GM19238 (cell line): ENCODE results near the gene PDLIM5.

Experiments used
- DNase-seq: peaks from one replicate; pipeline ENCODE4 v3.0.0; 2011; ENCODE audit warnings: low spot score; ENCODE audit not compliant: insufficient read length

Gene PDLIM5

DNA sequence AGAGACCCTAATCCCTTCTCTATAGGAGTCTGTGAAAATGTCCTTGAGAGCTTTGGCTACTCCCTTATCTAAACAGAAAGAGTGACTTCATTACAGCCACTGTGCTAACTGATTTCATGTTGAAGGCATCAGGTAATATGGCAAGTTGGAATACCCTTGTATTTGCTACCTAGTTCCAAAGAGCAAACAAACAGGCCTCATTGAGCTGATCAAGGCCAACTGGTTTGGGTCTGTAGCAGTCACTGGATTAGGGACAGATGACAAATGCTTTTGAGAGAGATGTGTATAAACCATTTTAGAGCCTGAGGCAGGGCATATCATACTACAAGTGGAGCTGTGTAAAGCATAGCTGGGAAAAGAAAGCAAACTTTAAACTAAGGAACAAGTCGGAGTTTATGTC is 22.9 kb upstream of the PDLIM5 start:
- DNase-seq = no peak

DNA sequence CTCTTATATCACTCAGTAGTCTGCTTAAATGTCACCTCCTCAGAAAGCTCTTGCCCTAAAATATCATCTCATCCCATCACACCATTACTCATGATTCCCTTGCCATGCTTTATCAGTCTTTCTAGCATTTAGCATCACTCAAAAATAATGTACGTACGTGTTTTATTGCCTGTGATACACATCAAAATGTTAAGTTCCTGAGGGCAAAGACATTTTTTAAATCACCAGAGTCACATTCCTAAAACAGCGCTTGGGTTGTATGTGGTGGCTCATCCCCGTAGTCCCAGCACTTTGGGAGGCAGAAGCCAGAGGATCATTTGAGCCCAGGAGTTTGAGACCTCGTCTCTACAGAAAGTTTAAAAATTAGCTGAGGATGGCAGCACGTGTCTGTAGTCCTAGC is 21.3 kb upstream of the PDLIM5 start:
- DNase-seq = no peak

DNA sequence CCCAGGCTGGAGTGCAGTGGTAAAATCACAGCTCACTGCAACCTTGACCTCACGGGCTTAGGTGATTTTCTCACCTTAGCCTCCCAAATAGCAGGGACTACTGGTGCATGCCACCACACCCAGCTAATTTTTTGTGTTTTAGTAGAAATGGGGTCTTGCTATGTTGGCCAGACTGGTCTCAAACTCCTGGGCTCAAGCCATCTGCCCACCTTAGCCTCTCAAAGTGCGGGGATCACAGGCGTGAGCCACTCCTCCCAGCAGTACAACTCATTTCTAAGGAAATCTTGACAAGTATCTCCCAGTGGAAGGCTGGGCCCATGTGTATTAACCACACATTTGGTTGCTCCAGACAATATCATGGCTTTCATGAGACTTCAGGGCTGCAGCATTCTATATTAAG is 20.4 kb upstream of the PDLIM5 start:
- DNase-seq = no peak

DNA sequence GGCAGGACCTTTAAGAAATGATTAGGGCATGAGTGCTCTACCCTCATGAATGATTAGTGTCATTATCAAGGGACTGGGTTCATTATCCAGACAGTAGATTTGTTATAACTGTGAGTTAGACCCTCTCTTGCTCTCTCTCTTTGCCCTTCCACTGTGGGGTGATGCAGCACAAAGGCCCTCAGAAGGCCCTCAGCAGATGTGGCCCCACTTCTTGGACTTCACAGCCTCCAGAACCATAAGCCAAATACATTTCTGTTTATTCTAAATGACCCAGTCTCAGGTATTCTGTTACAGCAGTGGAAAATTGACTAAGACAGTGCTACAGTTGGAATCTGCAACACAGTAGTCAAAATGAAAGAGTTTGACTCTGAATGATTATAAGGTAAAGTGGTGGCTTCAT is 17.2 kb upstream of the PDLIM5 start:
- no peak for DNase-seq

DNA sequence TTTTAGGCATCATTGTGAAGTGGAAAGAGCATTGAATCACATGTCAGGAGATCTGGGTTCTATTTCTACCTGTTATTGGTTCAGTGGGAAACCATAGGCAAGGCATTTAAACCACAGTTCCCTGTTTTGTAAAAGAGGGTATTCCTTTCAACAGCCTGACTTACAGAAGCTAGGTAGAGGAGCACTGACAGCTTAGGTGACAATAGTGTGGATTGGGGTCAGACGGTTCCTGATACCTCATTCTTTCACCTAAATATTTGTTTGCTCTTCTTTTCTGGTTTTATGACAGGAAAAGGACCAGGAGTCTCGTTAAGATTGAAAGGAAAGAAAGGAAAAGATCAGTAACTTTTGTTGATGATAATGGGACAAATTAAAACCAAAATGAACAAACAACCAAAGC is 15.9 kb upstream of the PDLIM5 start:
- no peak for DNase-seq

DNA sequence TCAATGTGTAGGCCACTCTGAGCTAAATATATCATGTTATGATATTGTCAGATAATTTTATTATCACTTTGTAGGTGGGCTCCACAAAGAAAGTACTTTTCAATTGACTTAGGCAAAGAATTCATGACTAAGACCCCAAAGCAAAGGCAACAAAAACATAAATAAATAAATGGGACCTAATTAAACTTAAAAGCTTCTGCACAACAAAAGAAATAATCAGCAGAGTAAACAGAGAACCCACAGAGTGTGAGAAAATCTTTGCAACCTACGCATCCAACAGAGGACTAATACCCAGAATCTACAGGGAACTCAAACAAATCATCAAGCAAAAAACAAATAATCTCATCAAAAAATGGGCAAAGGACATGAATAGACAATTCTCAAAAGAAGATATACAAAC is 15.2 kb upstream of the PDLIM5 start:
- no peak for DNase-seq

DNA sequence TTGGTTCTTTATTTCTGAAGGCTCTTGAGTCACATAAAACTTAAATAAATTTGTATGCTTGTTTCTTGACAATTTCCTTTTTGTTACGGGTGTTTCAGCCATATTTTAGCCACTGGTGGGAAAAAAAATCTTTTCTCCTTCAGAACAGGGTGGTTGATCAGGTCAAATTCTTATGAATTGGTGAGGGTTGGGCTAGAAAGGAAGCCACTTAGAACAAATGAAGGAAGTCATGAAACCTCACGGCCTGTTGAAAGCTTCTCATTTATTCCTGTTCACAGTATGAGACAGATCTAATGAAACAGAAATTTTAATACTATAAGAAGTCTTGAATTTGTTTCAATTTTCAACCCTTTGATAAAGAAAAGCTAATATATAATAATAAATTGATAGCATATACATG is 12.1 kb upstream of the PDLIM5 start:
- no peak for DNase-seq

DNA sequence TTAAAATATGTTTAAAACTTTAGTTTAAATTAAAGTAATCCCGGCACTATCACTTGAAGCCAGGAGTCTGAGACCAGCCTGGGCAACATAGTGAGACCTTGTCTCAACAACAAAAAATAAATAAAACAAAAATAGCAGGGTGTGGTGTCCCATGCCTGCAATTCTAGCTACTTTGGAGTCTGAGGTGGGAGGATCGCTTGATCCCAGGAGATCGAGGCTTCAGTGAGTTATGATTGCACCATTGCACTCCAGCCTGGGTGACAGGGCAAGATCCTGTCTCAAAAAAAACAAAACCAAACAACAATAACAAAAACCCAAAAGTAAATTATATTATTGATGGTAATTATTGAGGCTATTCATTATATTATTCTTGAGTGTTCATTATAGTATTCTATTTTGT is 9.9 kb upstream of the PDLIM5 start:
- DNase-seq = no peak

DNA sequence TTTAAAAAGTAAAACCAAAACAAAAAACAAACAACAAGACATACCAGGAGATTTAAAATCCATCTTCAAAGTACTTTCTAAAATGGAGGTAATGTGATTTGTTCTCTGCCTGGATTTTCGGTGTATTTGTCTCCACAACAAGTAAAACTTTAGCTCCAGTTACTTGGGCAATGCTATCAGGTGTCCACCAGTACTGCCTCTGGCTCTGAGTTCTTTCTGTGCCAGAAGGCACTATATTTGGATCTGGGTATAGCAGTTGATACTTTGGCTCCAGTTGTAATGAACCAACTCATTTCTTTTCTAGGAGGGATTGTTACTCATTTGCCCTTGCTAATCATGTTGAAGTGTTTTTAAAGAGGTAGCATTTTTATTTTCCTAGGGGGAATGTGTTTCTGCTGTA is 9.5 kb upstream of the PDLIM5 start:
- DNase-seq = no peak

DNA sequence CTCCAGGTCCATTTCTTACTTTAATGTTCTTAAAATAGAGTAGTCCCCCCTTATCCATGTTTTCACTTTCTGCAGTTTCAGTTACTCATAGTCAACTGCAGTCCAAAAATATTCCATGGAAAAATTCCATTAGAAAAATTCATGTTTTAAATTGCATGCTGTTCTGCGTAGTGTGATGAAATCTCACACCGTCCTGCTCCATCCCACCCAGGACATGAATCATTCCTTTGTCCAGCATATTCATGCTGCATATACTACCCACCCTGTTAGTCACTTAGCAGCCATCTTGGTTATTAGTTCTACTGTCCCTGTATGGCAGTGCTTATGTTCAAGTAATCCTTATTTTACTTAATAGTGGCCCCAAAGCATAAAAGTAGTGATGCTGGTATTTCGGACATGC is 5.4 kb upstream of the PDLIM5 start:
- DNase-seq = no peak

DNA sequence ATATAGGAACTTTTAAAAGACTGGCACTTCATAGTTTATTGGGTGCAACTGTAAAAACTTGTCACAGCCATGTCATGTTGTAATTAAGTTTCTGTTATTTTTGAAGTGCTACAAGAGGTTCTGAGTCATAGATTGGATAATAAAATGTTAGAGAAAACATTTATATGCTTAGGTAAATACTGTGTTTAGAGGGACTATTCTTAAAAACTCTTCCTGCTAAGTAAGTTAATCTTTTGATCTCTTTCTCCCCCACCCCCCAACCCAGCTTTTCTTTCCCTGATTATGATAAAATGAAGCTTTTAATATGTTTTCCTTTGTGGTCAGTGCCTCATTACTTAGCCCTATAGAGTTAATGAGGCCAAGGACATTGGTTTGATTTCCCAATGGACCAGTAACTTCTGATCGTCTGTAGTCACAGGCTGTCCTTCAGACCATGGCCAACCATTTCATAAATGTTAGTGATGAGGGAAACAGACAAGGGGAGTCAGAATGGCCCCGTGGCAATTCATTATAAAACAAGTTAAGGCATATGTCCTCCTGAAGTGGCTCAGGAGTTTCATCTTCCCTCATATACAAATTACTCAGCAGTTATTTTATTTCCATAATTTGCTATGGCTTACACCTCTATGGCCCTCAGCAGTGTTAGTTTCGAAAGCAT is 3.9 kb upstream of the PDLIM5 start:
- DNase-seq = no peak

DNA sequence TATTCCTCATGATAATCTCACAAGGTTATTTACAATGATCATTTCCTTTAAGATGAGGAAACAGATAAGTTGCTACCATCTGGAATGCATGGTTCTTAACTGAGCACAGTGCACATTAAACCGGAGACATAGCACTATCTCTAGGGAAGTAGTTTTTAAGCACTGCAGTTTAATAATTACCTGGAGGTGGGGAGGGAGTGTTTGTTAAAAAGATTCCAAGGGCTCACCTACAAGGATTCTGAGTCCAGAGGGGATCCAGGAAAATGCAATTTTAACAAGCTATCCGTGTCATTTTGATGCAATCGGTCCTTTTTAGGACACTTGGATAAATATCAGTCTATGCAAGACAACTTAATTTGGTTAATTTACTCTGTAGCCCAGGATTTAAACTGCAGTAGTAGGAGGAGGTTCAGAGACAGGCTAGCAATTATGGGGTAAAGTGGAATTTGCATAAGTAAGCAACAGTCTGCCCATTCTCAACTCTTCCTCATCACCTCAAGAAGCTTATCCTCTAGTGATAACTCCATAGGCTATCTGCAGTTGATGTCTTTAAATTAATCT is 2.8 kb upstream of the PDLIM5 start:
- DNase-seq = no peak

DNA sequence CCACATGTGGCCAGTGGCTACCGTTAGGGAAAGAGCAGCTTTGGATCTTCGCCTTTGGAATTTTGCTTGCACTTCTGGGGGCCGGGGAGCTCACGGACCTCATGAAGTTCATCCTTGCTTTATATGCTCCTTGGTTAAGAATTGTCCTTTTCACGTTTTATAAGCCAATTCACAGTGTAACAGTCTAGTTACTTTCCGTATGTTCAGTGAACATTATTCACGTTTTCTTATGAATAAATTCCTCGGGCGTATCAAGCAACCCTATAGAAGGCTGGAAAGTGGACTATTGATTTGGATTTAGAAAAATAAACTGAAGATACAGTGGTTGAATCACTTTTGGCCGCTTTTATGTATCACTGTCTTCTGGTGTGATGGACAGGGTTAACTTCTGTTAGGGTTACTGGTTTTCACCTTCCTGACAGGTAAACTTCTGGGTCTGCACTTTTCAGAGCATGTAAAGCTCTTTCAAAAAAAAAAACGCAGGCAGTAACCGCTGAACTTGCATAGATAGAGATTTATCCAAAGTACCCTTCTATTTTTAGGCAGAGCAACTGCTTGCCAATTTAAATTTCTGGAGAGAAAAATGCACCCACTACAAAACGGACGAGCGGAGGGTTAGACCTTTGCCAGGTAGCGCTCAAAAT is 569 bp upstream of the PDLIM5 start:
- DNase-seq = no peak

DNA sequence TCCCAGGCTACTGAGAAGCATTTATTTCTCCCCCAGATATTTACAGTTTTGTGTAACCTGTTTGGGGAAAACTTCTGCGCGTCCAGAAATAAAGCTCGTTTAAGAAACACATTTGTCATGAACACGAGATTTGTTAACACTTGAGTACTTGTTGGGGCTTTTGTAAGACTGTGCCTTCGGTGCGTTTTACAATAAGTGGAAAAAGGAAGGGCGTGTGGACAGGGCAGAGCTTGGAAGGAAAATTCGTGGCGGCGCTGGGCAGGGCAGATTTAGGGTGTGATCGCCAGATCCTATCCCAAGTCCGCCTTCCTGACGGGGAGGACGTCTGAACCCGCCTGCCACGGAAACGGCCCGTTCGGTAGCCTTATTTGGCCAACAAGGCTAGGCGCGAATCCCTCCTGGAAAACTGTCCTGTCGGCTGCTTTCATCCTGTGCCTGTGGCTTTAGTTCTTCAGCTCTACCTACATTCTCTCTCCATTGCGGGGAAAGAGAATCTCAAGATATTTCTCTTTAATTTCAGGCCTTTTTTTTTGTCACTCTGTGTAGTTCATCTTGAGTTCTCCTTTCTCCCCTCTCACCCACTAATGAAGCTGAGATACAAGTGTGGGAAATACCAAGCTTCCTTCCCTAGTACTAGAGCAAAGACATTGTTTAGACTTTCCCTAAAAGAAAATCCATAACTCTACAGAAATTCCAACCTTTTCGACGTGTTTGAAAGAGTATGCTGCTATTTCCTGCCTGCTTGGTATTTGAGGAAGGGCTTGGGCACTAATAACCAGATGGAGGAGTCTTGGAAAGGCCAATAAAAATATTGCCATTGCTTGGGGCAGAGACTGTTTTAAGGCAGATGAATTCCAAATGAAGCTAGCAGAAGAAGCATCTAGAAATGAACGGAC is 982 bp downstream of the PDLIM5 start:
- DNase-seq = no peak

DNA sequence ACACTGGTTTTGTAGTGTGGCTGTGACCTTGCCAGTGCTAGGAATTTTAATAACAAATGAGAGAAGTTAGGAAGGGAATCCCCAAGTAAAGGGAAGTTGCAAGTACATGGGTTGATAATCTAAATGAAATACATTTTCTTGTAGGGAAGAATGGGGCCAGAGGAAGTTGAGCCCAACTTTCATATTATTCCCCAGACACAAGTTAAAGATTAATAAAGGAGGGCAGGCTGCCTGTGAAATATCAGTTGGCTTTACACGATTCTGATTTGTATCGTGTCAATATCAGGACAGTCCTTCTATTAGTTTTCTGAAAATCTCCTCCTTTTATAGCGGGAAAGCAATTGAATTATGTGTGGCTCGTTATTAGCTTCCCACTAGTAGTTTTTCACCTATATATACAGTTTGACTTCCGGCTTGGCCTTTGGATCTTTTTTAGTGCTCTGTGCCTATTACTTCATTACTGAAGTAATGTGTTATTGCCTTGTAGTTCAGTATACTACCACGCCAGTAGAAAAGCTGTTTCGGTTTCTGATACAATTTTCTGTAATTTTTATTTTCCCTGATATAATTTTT is 1.7 kb downstream of the PDLIM5 start:
- DNase-seq = no peak

DNA sequence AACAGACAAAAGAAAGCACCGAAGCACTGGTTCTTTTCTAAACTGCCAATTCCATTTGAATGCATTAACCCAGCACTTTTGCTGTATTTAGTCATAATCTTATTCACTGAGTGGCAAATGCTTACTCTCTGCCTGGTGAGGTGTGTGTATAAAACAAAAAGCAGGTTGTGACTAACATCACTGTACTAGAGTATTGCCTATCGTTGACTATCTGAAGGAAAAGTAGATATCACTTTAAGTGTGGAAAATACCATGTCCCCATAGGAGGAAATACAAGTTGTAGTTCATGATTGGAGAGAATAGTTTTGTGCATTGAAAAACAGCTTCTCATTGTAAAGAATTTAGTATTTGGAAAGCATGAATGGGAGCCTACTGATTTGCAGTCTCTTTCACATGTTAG is 2.7 kb downstream of the PDLIM5 start:
- DNase-seq = no peak

DNA sequence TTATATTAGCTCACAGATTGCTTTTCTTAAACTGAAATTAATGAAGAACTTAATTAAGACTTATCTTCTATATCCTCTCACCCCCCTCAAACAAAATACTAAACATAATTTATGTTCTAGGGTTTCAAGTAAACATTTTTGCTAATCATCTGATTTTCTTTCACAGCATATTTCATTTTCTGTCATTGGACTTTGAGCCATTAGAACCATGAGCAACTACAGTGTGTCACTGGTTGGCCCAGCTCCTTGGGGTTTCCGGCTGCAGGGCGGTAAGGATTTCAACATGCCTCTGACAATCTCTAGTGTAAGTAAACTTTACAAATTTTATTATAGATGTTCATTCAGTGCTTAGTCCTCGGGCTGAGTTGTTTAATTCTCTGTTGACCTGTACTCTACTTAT is 3.3 kb downstream of the PDLIM5 start:
- no peak for DNase-seq

DNA sequence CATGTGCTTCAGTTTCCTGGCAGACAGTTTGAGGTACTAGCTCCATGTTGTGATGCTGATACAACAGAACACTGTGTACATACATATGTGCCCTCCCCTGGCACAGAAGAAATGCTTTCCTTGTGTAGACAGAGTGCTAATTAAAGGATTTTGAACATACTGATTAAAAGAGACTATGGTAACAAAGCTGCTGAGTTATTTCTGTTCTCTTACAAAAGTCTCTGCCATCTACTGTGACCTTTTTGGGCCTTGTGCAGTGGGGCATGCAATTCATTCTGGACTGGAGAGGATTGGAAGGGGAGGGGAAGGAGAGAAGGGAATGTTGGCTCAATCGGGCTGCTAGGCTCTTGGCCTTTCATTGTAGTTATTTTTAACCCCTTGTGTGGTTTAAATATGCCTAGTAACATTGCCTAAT is 6.0 kb downstream of the PDLIM5 start:
- no peak for DNase-seq

DNA sequence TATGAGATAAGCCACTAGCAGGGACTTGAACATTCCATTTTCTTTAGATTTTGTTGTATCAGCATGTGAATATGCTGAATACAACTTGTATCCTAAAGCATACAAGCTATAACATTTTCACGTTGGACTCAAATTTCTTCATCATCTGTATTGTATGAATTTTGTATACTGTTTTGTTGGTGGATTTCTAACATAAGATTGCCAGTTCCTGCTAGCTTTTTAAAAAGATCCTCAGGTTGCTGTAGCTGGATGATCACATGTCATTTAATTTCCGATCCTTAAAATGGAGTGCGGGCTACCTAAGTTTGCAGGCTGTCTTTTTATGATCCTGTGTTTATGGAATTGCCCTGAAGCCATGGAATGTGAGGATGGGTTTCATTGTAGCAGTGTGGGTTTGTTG is 6.9 kb downstream of the PDLIM5 start:
- no peak for DNase-seq

DNA sequence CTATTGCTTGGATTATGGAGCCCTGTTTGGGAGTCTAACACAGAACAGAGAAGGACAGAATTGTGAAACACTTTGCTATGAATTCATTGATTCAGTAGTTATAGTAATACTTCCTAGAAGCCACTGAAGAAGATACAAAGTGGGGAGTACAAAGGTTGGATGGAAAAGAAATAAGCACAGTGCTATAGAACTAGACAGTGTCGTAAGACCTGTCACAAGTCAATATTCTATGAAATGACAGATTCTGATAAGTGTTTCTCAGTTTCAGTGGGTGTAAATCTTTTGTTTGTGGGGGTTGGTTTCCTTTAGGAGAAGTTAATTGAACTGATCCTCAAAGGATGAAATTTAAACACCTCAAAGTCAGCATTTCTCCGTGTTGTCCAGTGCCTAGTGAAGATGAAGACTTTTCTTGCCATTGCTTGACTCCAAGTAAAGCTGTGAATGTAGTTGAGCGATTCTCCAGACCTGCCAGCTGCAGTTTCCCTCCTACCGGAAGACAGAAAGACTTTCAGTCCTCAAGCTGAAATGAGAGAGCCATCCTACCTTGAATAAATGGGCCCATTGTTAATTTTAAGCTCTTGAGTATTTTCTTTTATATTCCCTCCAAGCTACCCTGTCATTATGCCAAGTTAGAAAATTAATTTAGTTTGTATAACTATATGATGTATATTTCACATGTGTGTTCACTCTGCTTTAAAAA is 7.9 kb downstream of the PDLIM5 start:
- no peak for DNase-seq

DNA sequence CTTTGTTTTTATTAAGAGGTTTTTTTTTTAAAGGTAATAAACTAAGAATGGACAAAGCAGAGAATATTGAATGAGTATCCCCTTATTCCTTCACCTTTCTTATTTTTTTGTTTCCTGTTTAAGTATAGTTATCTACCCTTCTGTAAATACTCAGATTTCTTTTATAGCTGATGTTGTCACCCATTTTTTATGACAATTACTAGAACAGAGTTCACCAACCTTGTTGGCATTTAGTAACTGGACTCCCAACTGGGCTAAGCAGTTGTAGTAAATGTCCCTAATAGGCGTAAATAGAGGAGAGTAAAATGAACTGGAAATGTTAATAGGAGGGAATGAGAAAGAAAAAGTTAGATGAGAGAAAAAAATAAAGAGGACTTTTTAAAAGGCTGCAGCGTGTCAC is 9.8 kb downstream of the PDLIM5 start:
- DNase-seq = no peak
